MCF 10A (cell line): ENCODE data around the gene CACNA1C. TPM values are rescaled to one million over a fixed set of nuclear protein-coding genes. Genes with fewer than 3 reads are reported as not detected.

Experiments used
- BruUV-seq: library from RNA; stranded (reverse); fragments of 400-500 nt; replicated peaks from 2 replicates; lab custom pipeline; 2021; lab: Mats Ljungman, UMichigan
- CTCF ChIA-PET: fragments of 300-600 bp; sonication (Branson Sonifier 250); formaldehyde crosslinking; extraction: SDS; loops from one replicate; lab custom pipeline; 2021; ENCODE audit warnings: antibody characterized with exemption, inconsistent platforms; lab: Yijun Ruan, JAX
- POLR2A ChIA-PET: fragments of 300-600, 350-650 bp; sonication (Branson Sonifier 250); formaldehyde crosslinking; extraction: SDS; loops from one replicate; lab custom pipeline; 2020; ENCODE audit warnings: antibody characterized with exemption, inconsistent platforms; lab: Yijun Ruan, JAX
- DNase-seq: peaks from one replicate; pipeline ENCODE4 v3.0.0-alpha.2; 2018; ENCODE audit not compliant: unreplicated experiment
- H3K27ac Mint-ChIP-seq: one replicate; pipeline ENCODE4 v1.8.0; 2022; ENCODE audit warnings: mild to moderate bottlenecking, low read depth, mixed read lengths; ENCODE audit not compliant: unreplicated experiment
- H3K27me3 Mint-ChIP-seq: one replicate; pipeline ENCODE4 v1.8.0; 2022; ENCODE audit warnings: mixed read lengths; ENCODE audit not compliant: insufficient read depth, unreplicated experiment
- H3K36me3 Mint-ChIP-seq: one replicate; pipeline ENCODE4 v1.8.0; 2022; ENCODE audit warnings: mild to moderate bottlenecking, moderate library complexity, mixed read lengths; ENCODE audit not compliant: insufficient read depth, unreplicated experiment
- H3K4me1 Mint-ChIP-seq: one replicate; pipeline ENCODE4 v1.8.0; 2022; ENCODE audit warnings: mixed read lengths; ENCODE audit not compliant: insufficient read depth, unreplicated experiment
- H3K4me3 Mint-ChIP-seq: one replicate; pipeline ENCODE4 v1.8.0; 2022; ENCODE audit warnings: mild to moderate bottlenecking, moderate library complexity, mixed read lengths; ENCODE audit not compliant: unreplicated experiment
- H3K9me3 Mint-ChIP-seq: one replicate; pipeline ENCODE4 v1.8.0; 2022; ENCODE audit warnings: mixed read lengths; ENCODE audit not compliant: unreplicated experiment
- intact Hi-C: fragments of 100-400 bp; cut with micrococcal nuclease; formaldehyde crosslinking; loops from 2 replicates; pipeline ENCODE4 v1.14.1; 2022
- total RNA-seq: library from RNA; stranded (reverse); gene quantifications from 2 replicates; pipeline ENCODE4 v1.2.3, GENCODE V29; 2022
- TF ChIP-seq, protein P1 (sequence below): fragments of 200-600 bp; IDR thresholded peaks from one replicate; pipeline ENCODE4 v1.8.0; 2022; ENCODE audit warnings: antibody characterized with exemption, mild to moderate bottlenecking; ENCODE audit not compliant: unreplicated experiment

CACNA1C gene
- total RNA-seq, 1 experiment from 2014 or later = not detected

DNA sequence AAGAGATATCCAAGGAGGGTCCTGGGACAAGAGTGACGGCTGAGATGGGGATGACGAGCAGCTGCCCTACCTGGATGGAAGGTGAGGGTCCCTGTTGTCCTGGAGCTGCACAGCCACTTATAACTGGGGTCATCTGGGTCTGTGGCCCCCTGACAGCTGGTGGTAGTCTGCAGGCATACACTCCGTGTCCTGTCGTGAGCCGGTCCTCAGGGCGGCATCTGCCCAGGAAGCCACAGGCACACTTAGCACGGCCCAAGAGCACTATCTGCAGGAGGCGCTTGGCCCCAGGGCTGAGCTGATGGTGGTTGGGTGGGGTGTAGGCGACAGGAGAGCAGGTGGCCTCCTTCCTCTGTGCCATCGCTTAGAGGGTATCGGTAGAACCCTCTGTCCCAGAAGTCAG, 248.1 kb downstream of the CACNA1C start:
- Mint-ChIP-seq H3K36me3 (no peaks in the 10 kb centered on the region), H3K27ac (no peak overlapping the region), H3K4me1 (peaks cover 3% of the 10 kb centered on the region), H3K27me3 (no peaks in the 10 kb centered on the region), H3K4me3 (no peak overlapping the region), H3K9me3 (no peaks in the 10 kb centered on the region)
- intact Hi-C loops = no loop called here
- no peak for DNase-seq
- ChIA-PET CTCF (interaction anchor here (0.9 to 2.3 kb wide), 3 partner anchors 10 to 23 kb away, joined by 3 to 15 read pairs (median 7); no protein-coding TSS in a partner anchor), POLR2A (no interaction called here)
- no TSS peak for BruUV-seq
- TF ChIP-seq, protein P1, sequence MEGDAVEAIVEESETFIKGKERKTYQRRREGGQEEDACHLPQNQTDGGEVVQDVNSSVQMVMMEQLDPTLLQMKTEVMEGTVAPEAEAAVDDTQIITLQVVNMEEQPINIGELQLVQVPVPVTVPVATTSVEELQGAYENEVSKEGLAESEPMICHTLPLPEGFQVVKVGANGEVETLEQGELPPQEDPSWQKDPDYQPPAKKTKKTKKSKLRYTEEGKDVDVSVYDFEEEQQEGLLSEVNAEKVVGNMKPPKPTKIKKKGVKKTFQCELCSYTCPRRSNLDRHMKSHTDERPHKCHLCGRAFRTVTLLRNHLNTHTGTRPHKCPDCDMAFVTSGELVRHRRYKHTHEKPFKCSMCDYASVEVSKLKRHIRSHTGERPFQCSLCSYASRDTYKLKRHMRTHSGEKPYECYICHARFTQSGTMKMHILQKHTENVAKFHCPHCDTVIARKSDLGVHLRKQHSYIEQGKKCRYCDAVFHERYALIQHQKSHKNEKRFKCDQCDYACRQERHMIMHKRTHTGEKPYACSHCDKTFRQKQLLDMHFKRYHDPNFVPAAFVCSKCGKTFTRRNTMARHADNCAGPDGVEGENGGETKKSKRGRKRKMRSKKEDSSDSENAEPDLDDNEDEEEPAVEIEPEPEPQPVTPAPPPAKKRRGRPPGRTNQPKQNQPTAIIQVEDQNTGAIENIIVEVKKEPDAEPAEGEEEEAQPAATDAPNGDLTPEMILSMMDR = no peak

- no peak overlapping the region for H3K27ac Mint-ChIP-seq
Observed at GRCh38 chr12:2301531-2302461, 249.0 kb downstream of the CACNA1C start.

GRCh38 chr12:2302711-2303580, 250.2 kb downstream of the CACNA1C start:
- H3K4me1 Mint-ChIP-seq = no peaks in the 10 kb centered on the region
- H3K36me3 Mint-ChIP-seq = no peaks in the 10 kb centered on the region
- TF ChIP-seq, protein P1 = no peak
- intact Hi-C loops = no loop called here
- H3K4me3 Mint-ChIP-seq = no peak overlapping the region
- BruUV-seq = no TSS peak
- no peaks in the 10 kb centered on the region for H3K9me3 Mint-ChIP-seq
- ChIA-PET CTCF (interaction anchor here (0.6 kb wide), 1 partner anchor 576 kb away, joined by 3 read pairs; no protein-coding TSS in a partner anchor), POLR2A (no interaction called here)
- no peak overlapping the region for H3K27ac Mint-ChIP-seq
- no peaks in the 10 kb centered on the region for H3K27me3 Mint-ChIP-seq
- no peak for DNase-seq

More at GRCh38 chr12:2301531-2302461, 249.0 kb downstream of the CACNA1C start:
- CTCF ChIA-PET = no interaction called here
- POLR2A ChIA-PET = no interaction called here
- Mint-ChIP-seq H3K27me3 (no peaks in the 10 kb centered on the region), H3K4me3 (no peak overlapping the region), H3K36me3 (no peaks in the 10 kb centered on the region), H3K4me1 (no peaks in the 10 kb centered on the region), H3K9me3 (no peaks in the 10 kb centered on the region)
- intact Hi-C loops = no loop called here
- peak; percentile 51 for DNase-seq
- no TSS peak for BruUV-seq
- TF ChIP-seq, protein P1 = no peak
